DMS 273 treated with DMSO at 0.1 percent for 48 hours (cell line): ENCODE measurements around the gene EFNA1.

Source experiments
- DNase-seq: peaks from one replicate; lab custom pipeline; 2025; lab: John Stamatoyannopoulos, UW

EFNA1 gene

GRCh38 chr1:155174324-155175280 is 46.9 kb downstream of the EFNA1 start:
- DNase-seq = no peak

GRCh38 chr1:155175281-155175926 is 47.7 kb downstream of the EFNA1 start:
- no peak for DNase-seq

GRCh38 chr1:155175927-155176371 is 48.3 kb downstream of the EFNA1 start:
- no peak for DNase-seq

GRCh38 chr1:155176544-155177071 is 48.9 kb downstream of the EFNA1 start:
- DNase-seq = peak; percentile 21

- no peak for DNase-seq
These were observed 49.7 kb downstream of the EFNA1 start for GRCh38 chr1:155177192-155177917.

- DNase-seq = no peak
These were observed 50.2 kb downstream of the EFNA1 start for GRCh38 chr1:155177918-155178281.

GRCh38 chr1:155178441-155179111 is 50.9 kb downstream of the EFNA1 start:
- no peak for DNase-seq

GRCh38 chr1:155179112-155180031 is 51.7 kb downstream of the EFNA1 start:
- no peak for DNase-seq

- no peak for DNase-seq
These were observed 53.8 kb downstream of the EFNA1 start for GRCh38 chr1:155181371-155182051.

- DNase-seq = no peak
These were observed 54.4 kb downstream of the EFNA1 start for GRCh38 chr1:155182052-155182550.

- DNase-seq = no peak
These were observed 56.1 kb downstream of the EFNA1 start for GRCh38 chr1:155183775-155184221.

GRCh38 chr1:155184351-155184811 is 56.7 kb downstream of the EFNA1 start:
- no peak for DNase-seq
